Right cardiac atrium (tissue), 5 donors: ENCODE measurements around the gene TMEM185B. TPM values are rescaled to one million over a fixed set of nuclear protein-coding genes. Genes with fewer than 3 reads are reported as not detected.
"Not testable (repeated sequence)": the region's sequence is repeated elsewhere in the genome, so short reads cannot be mapped to it uniquely, and the experiment has no call there.

Source experiments
- ATAC-seq, 2 donors: fragments of 200-7000 bp; cut with Tn5 transposase; one replicate each; pipeline versions ENCODE4 v1.8.0 to v1.9.1; 2020; ENCODE audit warnings: moderate library complexity in 2 of 2, mild to moderate bottlenecking in 1 of 2
- DNase-seq, 3 donors: peaks; one replicate each; pipeline ENCODE4 v3.0.0-alpha.2; 2020
- H3K27ac ChIP-seq: one replicate; pipeline ENCODE4 v1.5.1; 2013; ENCODE audit warnings: mild to moderate bottlenecking, low read length, control low read depth, moderate library complexity
- H3K27me3 ChIP-seq: one replicate; pipeline ENCODE4 v1.6.1; 2013; ENCODE audit not compliant: control insufficient read depth, insufficient read depth
- H3K4me1 ChIP-seq: one replicate; pipeline ENCODE4 v1.6.1; 2013; ENCODE audit warnings: low read length; ENCODE audit not compliant: control insufficient read depth, insufficient read depth
- H3K4me3 ChIP-seq: one replicate; pipeline ENCODE4 v1.5.1; 2013; ENCODE audit warnings: low read length, control low read depth
- H3K9me3 ChIP-seq: one replicate; pipeline ENCODE4 v1.6.1; 2013; ENCODE audit warnings: low read length; ENCODE audit not compliant: control insufficient read depth
- WGBS: extraction: QIAGEN DNeasy Blood & Tissue Kit; methylation state at CpG from one replicate; pipeline ENCODE4 v1.1.7; 2013; 5-methylcytosine and 5-hydroxymethylcytosine counted together
- intact Hi-C, 4 donors: fragments of 100-400 bp; cut with DNase I; formaldehyde crosslinking; loops; one replicate each; pipeline versions ENCODE4 v1.11.0 to v1.14.0; 2022 to 2023
- polyA plus RNA-seq: library from polyadenylated mRNA; stranded (reverse); fragments of 200-250 nt; gene quantifications from one replicate; pipeline ENCODE4 v1.2.3, GENCODE V29; 2013
- total RNA-seq, 4 donors: library from RNA; stranded (reverse); fragmentation: NEBNext Ultra II Directional; extraction: Animal tissue kit (Norgen Biotek cat#: 25700); gene quantifications; one replicate each; pipeline ENCODE4 v1.2.1, GENCODE V29; 2021
- donor health status: healthy with polysubstance abuse.
- donor health status: DM: no; HTN: yes; CAD: no.
- donor health status: DM: no; HTN: no; CAD: no.
- donor health status: DM: no; HTN: yes; CAD: no; lungs with severe emphysema.
- donor health status: DM: yes; HTN: yes; CAD: no.

TMEM185B gene
- total and polyA plus RNA-seq, 5 donors: 13.2 to 27.5 (median 19.9) TPM

GRCh38 chr2:120260736-120261135 is 37.5 kb upstream of the TMEM185B start:
- Histone ChIP-seq H3K4me1 (peaks cover 22% of the 10 kb centered on the region), H3K27me3 (no peaks in the 10 kb centered on the region), H3K27ac (no peak overlapping the region), H3K9me3 (no peaks in the 10 kb centered on the region), H3K4me3 (no peak overlapping the region)
- DNase-seq: no peak
- 71% methylated on average over 5 of the region's 5 CpGs for WGBS
- intact Hi-C loops: no loop called here
- ATAC-seq: peak; percentile 17 to 39

DNA sequence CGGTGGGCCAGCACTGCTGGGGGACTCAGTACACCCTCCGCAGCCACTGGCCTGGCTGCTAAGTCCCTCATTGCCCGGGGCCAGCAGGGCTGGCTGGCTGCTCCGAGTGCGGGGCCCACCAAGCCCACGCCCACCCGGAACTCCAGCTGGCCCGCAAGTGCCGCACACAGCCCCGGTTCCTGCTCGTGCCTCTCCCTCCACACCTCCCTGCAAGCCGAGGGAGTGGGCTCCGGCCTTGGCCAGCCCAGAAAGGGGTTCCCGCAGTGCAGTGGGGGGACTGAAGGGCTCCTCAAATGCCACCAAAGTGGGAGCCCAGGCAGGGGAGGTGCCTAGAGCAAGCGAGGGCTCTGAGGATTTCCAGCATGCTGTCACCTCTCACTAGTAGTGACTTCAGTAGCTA is 36.7 kb upstream of the TMEM185B start:
- peaks cover 23% of the 10 kb centered on the region for H3K4me1 ChIP-seq
- not testable (repeated sequence) for ATAC-seq, H3K9me3 ChIP-seq, H3K27me3 ChIP-seq, H3K27ac ChIP-seq, H3K4me3 ChIP-seq, DNase-seq
- WGBS: 98% methylated on average over 15 of the region's 15 CpGs
- intact Hi-C loops: loop anchor here in 1 of 4 donors (10.0 kb wide), 1 partner anchor 55 kb away; no protein-coding TSS in a partner anchor

DNA sequence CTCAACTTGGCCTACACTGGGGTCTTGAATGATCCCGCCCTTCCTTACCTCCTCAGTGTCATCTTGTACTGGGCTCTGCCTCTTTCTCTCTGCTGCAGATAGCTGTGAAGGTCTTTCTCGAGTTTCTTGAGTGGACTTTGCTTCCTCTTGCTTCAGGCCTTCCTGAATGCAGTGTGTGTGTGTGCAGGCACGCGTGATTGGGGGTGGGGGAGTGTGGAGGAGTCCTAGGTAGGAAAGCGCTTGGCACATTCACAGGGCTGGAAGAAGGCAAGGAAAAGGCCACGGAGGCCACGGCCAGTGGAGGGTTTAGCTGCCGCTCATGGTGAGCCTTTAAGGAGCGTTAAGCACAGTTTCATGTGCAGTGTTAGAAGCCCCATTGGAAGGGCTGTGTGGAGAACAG is 35.0 kb upstream of the TMEM185B start:
- DNase-seq: no peak
- H3K9me3 ChIP-seq: no peaks in the 10 kb centered on the region
- WGBS: 86% methylated on average over 9 of the region's 9 CpGs
- no peaks in the 10 kb centered on the region for H3K27me3 ChIP-seq
- no peak for ATAC-seq
- H3K4me3 ChIP-seq: no peak overlapping the region
- intact Hi-C loops: loop anchor here in 1 of 4 donors (10.0 kb wide), 1 partner anchor 57 kb away; no protein-coding TSS in a partner anchor
- no peak overlapping the region for H3K27ac ChIP-seq
- peaks cover 31% of the 10 kb centered on the region for H3K4me1 ChIP-seq

DNA sequence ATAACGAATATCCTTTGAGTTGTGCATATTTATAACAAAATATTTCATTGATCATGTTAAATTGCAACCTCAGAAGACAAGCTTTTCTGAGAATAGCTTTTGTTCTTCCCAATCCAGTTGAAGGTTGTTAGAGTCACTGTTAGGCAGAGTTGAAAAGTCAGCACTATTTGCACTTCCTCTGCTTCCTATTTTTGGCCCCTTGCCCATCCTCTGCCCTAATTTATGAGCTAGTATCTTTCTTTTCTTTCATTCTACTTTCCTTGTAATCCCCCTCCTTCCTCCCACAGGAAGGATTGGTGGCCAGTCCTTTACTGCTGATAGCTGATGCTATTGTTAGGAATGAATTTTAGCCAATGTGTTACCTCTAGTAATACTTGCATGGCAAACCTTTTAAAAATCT is 34.3 kb upstream of the TMEM185B start:
- Histone ChIP-seq H3K4me1 (peaks cover 30% of the 10 kb centered on the region), H3K9me3 (no peaks in the 10 kb centered on the region), H3K4me3 (no peak overlapping the region), H3K27ac (no peak overlapping the region), H3K27me3 (no peaks in the 10 kb centered on the region)
- 39% methylated on average over 1 of the region's 1 CpG for WGBS
- ATAC-seq (no peak), DNase-seq (no peak)
- intact Hi-C loops: loop anchor here in 1 of 4 donors (10.0 kb wide), 1 partner anchor 57 kb away; no protein-coding TSS in a partner anchor

- Histone ChIP-seq H3K4me1 (peaks cover 24% of the 10 kb centered on the region), H3K4me3 (no peak overlapping the region), H3K27ac (no peak overlapping the region), H3K9me3 (no peaks in the 10 kb centered on the region), H3K27me3 (no peaks in the 10 kb centered on the region)
- intact Hi-C loops: loop anchor here in 1 of 4 donors (10.0 kb wide), 1 partner anchor 58 kb away; no protein-coding TSS in a partner anchor
- no peak for ATAC-seq
- no peak for DNase-seq
- WGBS: 54% methylated on average over 1 of the region's 1 CpG
Measured at GRCh38 chr2:120256651-120257000, 33.4 kb upstream of the TMEM185B start.

GRCh38 chr2:120255986-120256650 is 32.9 kb upstream of the TMEM185B start:
- H3K27ac ChIP-seq: no peak overlapping the region
- no peak for DNase-seq
- H3K4me3 ChIP-seq: no peak overlapping the region
- intact Hi-C loops: loop anchor here in 1 of 4 donors (10.0 kb wide), 1 partner anchor 59 kb away; no protein-coding TSS in a partner anchor
- H3K27me3 ChIP-seq: no peaks in the 10 kb centered on the region
- 63% methylated on average over 9 of the region's 9 CpGs for WGBS
- H3K9me3 ChIP-seq: no peaks in the 10 kb centered on the region
- no peak for ATAC-seq
- H3K4me1 ChIP-seq: peaks cover 24% of the 10 kb centered on the region

DNA sequence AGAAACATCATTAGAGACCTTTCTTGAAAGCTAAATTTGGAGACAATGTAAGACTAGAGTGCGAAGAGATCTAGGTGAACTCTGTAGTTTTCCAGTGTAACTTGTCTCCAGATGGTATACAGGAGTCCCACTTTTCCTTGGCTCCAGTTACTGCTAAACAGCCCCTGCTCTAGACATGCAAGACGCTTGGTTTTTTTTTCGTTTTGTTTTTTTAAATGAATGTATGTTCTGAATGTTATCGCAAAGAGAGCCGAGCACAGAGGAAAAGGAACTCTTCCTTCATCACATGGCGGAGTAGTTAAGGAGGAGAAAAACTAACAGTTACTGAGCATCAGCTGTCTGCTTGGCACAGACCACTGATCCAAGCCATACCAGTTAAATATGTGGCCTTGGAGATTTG is 31.9 kb upstream of the TMEM185B start:
- Histone ChIP-seq H3K9me3 (no peaks in the 10 kb centered on the region), H3K27me3 (no peaks in the 10 kb centered on the region), H3K4me1 (peaks cover 24% of the 10 kb centered on the region), H3K27ac (no peak overlapping the region), H3K4me3 (no peak overlapping the region)
- no peak for ATAC-seq
- intact Hi-C loops: loop anchor here in 1 of 4 donors (10.0 kb wide), 1 partner anchor 60 kb away; no protein-coding TSS in a partner anchor
- 59% methylated on average over 6 of the region's 6 CpGs for WGBS
- no peak for DNase-seq

DNA sequence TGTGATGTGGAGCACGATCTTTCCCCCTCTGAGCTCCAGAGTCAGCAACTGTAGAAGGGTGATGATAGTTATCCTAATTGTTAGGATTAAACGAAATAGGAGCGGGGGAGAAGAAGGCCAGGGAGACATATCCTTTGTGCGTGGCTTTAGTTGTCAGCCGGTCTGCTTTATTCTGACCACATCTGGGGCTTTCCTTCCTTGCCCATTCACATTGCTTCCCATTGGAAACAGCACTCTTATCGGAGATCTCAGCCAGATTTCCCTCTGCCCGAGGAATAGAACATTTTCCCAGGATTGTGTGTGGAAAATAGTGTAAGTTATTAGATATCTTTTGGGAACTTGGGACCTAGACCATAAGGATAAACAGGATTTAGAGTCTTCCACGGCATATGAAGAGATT is 31.0 kb upstream of the TMEM185B start:
- no peaks in the 10 kb centered on the region for H3K27me3 ChIP-seq
- no peak for ATAC-seq
- H3K27ac ChIP-seq: no peak overlapping the region
- H3K4me3 ChIP-seq: peak overlapping the region; percentile 72
- peaks cover 24% of the 10 kb centered on the region for H3K4me1 ChIP-seq
- no peaks in the 10 kb centered on the region for H3K9me3 ChIP-seq
- DNase-seq: no peak
- intact Hi-C loops: loop anchor here in 1 of 4 donors (10.0 kb wide), 1 partner anchor 61 kb away; no protein-coding TSS in a partner anchor
- WGBS: 44% methylated on average over 8 of the region's 8 CpGs

DNA sequence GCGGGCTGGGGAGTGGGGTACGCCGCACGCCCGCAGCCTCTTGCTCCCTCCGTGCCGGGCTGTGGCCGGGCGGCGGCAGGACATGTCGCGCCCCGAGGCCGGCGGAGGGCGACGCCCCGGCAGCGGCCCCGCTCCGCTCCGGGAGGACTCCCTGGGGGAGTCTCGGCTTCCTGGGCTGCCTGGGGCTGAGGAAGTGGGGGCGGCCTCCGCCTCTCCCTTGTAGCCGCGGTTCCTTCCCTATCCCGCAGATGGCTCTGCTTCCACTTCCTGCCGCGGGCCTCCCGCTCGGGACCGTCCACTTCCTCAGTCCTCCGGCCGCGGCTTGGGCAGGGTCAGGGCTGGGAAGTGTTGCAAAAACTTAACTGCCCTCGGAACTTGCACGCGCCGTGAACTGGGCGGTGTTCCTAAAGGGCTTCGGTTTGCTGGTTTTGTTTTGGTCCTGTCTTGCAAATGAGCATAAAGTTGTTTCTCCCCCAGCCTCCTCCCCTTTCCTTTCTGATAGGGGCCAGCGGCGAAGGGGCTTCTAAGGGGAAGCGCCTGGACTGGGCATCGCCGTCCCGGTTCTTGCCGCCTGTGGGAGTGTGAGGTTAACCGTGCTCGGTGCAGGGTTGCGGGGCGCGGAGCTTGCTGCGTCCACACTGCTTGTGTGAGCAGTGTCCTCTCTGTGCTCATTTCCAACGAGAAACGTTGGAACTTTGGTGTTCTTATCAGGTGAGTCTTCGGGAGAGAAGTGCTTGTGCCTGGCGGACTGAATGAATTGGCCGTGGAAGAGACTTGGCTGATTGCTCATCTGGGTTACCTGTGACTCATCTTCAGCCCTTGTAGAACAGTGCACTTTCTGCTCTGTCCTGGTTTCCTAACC is 30.1 kb upstream of the TMEM185B start:
- Histone ChIP-seq H3K4me3 (peak overlapping the region; percentile 72), H3K27ac (peak overlapping the region; percentile 92), H3K9me3 (no peaks in the 10 kb centered on the region), H3K4me1 (peaks cover 21% of the 10 kb centered on the region), H3K27me3 (no peaks in the 10 kb centered on the region)
- DNase-seq (peak; percentile 90 to 95 (median 95)), ATAC-seq (peak; percentile 81 to 84)
- intact Hi-C loops: loop anchor here in 1 of 4 donors (10.0 kb wide), 1 partner anchor 62 kb away; no protein-coding TSS in a partner anchor
- WGBS: under 1% methylated on average over 60 of the region's 60 CpGs

DNA sequence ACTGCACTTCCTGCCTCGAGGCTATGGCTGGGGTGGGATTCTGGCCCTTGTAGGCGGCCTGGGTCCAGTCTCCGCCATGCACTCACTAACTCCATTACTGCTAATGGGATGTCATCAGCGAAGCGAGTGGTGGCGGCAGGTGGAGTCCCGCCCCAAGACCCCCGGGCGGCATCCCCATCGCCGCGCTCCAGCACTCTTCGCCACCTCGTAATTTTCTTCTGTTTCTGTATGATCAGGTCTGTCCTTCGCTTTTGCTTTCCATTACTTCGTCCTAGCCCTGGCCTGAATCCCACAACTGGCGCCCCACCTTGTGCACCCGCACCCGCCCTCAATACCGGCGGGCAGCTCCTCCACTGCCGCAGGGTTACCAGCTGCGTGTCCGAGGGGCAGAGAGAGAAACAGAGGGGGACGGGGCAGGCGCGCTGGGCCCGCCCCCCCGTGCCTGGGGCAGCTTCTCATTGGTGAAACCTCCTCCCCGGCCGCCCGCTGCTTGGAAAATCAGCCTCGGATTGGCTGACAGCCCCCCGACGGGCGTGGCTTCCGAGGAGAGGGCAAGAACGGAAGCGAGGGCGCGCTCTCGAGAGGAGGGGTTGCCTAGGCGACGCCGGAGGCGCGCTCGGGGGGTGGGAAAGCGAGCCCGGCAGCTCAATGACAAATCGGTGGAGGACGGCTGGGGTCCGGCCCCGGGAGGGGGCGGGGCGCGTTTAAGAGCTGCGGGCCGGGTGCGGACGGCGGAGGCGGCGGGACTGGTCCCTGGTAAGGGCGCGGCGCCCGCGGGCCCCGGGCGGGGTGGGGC is 29.2 kb upstream of the TMEM185B start, which contains the start of gene RALB:
Gene RALB (plus strand): TSS at position 628 of the 796 bp plus-strand sequence. CDS start 25,813 bp downstream, outside the sequence.
- peak; percentile 100 for DNase-seq
- intact Hi-C loops: loop anchor here in 1 of 4 donors (10.0 kb wide), 1 partner anchor 62 kb away; no protein-coding TSS in a partner anchor
- peak; percentile 96 to 98 for ATAC-seq
- H3K27me3 ChIP-seq: no peaks in the 10 kb centered on the region
- H3K4me3 ChIP-seq: peak within 1 kb of the TSS; percentile 72
- no peaks in the 10 kb centered on the region for H3K9me3 ChIP-seq
- under 1% methylated on average over 71 of the region's 71 CpGs for WGBS
- H3K4me1 ChIP-seq: peaks cover 16% of the 10 kb centered on the region
- H3K27ac ChIP-seq: peak within 1 kb of the TSS; percentile 92
